NCI-H345 (cell line): ENCODE data around the gene KLHDC9.
"Not testable (repeated sequence)": the region's sequence is repeated elsewhere in the genome, so short reads cannot be mapped to it uniquely, and the experiment has no call there.

Source experiments
- DNase-seq: peaks from one replicate; lab custom pipeline; 2025; lab: John Stamatoyannopoulos, UW

Gene KLHDC9, protein sequence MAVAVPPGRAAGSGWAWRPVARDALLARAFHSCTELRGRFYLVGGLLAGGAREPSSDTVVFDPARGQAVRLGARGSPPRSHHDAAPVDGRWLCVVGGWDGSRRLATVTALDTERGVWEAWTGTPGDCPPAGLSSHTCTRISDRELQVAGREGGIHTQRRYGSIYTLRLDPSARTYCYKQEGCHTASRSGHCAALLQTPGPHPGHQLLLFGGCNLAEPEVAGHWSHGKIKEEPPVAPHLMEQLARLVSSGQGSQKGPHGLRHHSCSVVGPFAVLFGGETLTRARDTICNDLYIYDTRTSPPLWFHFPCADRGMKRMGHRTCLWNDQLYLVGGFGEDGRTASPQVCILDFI

DNA sequence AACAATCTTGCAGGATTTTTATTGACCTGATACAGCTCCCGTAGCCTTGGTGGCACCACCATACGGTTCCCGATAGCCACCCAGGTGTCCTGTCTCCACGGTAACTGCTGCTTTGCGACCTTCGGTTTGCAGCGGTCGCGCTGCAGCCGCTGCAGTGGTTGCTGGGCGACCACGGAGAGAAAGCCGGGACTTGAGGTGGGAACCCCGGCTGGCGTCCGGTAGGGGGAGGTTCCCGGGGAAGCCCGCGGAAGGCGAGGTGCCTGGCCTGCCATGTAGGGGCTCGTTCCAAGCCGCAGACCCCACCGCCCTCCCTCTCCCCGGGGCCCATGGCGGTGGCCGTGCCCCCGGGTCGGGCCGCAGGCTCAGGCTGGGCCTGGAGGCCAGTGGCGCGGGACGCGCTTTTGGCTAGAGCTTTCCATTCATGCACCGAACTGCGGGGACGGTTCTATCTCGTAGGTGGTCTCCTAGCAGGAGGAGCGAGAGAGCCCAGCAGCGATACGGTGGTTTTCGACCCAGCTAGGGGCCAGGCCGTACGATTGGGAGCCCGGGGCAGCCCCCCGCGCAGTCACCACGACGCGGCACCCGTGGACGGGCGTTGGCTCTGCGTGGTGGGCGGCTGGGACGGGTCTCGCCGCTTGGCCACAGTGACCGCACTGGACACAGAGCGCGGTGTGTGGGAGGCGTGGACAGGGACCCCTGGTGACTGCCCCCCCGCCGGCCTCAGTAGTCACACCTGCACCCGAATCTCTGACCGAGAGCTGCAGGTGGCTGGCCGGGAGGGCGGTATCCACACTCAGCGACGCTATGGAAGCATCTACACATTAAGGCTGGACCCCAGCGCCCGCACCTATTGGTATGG is at the start of gene KLHDC9:
KLHDC9 (plus strand) TSS at position 152 of the 859 bp plus-strand sequence; CDS start at position 327, 175 bp downstream.
- DNase-seq, result peak; percentile 93

DNA sequence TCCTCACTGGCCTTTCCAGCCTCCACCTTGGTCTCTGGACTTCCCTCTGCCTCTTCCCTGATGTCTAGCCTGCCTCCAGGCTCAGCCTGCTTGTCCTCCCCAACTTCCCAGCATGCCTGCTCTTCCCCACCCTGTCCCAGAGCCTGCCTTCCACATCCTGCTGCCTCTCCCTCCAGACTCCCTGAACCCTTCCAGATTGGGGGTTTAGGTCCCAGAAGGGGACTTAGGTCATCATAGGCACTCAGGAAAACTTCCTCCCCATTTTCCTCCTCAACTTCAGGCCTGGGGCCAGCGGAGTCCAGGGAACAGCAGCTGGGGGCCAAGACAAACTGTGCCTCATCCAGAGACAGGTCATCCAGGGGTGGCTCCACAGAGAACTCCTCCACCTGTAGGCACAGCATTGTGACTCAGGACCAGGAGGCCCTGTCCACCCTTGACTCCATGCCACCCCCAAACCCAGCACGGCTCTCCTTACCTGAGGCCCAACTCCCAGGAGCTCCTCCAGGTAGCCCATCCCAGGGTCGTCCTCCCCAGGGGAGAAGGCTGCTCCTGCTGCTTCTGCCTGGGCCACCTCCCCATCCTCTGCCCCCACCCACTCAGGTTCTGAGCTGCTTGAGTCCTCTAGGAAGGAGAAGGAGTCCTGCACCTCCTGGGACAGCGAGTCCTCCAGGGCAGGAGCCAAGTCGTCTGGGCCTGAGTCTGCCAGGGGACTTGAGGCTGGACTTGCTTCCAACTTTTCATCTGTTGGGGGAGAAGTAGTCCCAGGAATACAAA is 49.0 kb upstream of the KLHDC9 start:
- no peak for DNase-seq

DNA sequence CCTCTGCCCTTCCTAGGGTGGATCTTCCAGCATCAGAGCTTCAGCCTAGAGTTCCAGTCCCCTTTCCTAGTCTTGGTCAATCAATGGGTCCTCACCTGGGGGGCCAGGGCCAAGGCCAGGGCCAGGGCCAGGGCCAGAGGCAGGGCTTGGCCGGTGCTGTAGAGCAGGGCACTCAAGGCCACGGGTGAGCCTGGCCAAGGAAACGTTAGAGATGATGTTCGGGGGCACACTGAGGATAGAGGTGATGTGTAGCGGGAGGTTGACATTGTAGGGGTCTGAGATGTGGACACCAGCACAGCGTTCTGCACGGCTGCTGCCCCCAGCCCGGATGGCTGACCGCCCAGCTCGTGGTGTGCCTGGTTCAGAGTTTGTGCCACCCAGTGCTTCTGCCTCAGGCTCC is 46.9 kb upstream of the KLHDC9 start:
- no peak for DNase-seq

DNA sequence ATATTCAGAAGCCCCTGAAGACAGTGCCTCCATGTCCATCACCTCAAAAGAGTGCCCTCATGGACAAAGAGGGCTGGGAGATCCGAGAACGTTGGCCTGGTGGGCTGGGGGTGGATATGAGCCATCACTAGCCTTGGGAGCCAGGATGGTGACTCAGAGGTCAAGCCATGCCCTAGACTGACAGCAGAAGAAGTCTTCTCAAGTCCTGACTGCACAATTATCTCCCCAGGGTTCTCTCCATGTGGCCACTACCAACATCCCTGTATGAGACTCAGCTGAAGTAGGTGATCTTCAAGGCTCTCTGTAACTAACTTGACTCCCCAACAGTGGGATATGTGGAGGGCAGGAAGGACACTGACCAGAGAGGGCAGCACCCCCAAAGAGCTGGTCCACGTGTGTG is 45.3 kb upstream of the KLHDC9 start:
- DNase-seq, result no peak

DNA sequence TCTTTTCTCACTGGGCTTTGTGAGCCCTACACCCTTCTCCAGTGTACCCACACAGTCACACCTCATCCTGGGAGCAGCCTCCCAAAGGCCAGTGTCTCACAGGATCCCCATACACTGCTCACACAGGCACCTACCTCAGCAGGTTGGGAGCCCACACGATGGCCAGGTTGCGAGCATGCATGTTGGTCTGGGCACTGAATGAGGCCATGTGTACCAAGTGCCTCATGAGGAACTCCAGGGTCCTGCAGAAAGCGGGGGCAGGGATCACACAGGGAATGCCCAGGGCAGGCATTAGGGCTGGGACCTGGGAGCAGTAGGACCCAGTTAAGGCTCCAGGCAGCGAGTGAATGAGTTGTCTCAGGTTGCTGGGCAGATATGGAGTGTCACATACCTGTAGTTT is 43.9 kb upstream of the KLHDC9 start:
- no peak for DNase-seq

DNA sequence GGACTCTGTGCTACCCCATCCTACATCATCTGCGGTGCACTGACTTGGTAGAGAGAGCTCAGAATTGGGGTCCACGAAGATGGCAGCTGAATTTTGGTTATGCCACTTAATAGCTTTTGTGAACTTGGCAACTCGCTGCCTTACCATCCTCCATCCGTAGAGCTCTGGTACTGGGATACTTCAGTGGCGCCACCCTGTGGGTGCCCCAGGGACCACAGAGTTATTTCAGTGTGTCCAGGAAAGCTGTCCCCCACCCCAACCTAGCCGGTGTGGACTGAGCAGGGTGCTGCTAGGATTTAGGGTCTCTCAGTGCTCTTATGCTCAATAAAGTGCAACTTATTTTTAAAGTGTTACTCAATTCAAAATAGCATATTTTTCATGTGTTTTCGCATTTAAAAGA is 43.4 kb upstream of the KLHDC9 start:
- no peak for DNase-seq

DNA sequence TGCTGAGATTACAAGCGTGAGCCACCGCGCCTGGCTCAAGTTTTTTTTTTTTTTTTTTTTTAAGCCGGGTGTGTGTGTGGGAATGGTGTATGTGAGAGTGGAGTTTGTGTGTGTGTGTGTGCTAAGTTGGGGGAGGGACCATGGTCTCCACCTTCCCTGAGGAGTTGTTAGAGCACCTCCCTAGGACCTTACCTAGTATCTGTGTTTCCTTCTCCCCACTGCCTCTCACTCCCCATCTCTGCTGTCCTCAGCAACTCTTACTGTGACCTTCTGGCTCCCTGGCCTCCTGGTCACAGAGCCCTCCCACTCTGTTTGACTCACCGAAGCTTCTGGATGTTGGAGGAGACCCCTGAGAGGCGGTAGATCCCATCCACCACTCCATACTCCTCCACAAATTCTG is 38.9 kb upstream of the KLHDC9 start:
- no peak for DNase-seq

DNA sequence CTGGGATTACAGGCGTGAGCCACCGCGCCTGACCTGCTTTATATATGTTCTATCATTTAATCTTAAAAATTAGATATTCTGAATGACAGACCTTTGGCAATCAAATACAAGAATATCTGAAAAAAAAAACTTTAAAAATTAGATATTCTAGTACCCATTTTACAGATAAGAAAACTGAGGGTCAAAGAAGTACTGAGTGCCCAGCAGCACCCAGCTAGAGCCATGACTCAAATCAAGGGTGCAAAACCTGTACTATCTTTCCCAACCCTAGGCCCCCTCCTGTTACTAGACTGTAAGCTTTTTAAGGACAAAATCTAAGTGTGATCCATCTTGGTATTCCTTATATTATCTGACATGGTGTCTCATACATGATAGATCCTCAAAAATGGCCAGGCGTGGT is 36.7 kb upstream of the KLHDC9 start:
- DNase-seq, result no peak

DNA sequence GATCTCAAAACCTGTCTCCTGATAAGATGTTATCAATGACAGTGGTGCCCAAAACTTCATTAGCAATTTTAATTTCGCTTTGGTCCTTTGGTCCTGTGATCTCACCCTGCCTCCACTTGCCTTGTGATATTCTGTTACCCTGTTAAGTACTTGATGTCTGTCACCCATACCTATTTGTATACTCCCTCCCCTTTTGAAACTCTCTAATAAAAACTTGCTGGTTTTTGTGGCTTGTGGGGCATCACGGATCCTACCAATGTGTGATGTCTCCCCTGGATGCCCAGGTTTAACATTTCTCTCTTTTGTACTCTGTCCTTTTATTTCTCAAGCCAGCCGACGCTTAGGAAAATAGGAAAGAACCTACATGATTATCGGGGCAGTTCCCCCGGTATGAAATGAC is 34.2 kb upstream of the KLHDC9 start:
- not testable (repeated sequence) for DNase-seq

DNA sequence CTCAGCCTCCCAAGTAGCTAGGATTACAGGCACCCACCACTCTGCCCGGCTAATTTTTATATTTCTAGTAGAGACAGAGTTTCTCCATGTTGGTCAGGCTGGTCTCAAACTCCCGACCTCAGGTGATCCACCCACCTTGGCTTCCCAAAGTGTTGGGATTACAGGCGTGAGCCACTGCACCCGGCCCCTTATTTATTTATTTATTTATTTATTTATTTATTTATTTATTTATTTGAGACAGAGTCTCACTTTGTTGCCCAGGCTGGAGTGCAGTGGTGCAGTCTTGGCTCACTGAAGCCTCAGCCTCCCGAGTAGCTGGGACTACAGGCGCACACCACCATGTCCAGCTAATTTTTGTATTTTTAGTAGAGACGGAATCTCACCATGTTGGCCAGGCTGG is 32.5 kb upstream of the KLHDC9 start:
- not testable (repeated sequence) for DNase-seq

DNA sequence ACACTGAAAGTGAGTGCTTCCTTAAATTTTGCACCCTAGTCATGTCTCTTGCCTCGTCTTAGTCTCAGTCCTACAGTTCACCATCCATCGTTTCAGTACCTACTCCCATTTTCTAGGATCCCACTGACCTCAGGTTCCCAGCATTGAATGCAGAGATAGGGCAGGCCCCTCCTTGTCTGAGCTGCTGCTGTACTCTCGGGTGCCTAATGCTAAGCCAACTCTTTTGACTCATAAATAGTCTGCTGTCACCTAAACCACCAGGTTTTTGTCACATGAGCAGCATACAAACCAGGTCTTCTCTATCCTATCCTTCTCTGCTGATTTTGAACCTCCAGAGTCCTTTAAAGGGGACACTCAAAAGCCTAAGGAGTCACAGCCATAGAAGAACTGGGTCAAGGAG is 31.5 kb upstream of the KLHDC9 start:
- DNase-seq, result no peak

DNA sequence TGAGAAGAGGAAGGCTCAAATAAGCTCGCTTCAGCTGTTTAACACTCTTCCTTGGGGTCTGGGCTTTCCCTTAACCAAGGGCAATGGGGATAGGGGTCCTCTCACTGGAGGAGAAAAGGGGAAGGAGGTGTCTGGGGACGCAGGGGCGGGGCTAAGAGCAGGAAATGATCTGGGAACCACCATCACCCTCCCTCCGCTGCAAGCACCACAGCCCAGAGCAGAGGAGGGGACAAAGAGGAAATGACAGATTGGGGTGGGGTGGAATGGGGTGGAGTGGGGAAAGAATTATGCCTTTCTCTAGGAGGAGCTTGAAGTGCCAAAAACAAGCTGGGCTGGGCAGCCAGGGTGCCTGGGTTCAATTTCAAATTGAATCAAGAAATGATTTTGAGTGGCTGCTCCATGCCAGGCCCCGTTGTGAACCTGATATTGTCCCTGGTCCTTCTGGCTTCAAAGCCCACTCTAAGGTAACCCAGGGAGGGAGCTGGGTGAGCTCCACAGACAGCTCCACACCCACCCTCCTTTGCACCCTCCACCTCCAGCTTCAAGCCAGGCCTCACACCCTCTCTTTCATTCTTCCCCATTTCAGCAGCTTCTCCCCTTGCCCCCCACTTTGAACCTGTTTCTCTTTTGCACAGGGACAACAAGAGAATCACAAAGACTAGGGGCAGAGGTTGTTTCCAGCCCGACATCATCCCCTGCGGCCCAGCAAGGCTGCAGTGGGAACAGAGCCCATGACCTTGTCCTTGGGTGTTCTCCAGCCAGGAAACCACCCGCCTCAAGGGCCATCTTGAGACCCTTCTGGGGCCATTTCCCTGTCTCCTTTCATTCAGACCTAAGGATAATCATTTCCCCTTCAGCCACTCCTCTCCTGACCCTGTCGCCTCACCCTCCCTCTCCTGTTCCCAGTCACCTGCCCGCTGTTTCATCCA is 29.6 kb upstream of the KLHDC9 start:
- DNase-seq, result no peak

DNA sequence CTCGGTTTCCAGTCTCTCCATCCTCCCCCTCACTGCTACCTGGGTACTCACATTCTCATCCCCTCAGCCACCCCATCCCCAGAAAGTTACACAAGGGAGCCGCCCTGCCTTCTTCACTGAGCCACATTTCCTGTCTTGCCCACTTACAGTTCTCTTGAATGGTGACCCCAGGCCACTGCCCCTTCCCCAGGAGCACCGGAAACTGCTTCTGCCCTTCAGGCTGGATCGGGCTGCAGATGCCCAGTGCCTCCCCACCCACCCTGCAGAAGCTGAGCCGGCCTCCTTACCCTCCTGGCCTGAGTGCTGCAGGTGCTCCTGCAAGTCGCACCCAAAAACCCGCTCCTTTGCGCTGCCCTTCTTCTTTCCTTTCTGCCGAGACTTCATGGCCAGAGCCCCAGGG is 28.9 kb upstream of the KLHDC9 start:
- no peak for DNase-seq

DNA sequence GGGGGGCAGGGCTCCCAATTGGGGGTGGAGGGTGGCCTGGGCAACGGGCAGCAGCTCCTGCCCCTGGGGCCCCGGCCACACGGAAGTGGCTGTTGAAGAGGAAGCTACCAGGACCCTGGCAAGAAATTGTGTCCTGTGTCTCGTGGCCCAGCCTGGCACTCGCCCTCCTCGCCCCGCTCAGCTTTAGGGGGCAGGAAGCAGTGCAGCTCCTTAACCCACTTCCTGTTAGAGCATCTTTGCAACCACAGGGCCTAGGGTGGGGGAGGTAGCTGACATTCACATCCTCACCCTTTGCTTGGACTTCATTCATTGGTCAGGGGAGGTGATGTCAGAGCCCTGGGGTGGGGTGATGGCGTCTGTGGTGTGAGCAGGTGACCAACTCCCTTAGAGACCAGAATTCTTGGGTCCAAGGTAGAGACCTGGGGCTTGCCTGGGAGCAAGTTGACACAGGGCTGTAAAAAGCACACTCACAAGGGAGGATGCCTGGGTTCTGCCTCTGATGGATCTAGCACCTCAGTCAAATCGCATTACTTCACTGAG is 28.4 kb upstream of the KLHDC9 start, which contains the start of gene ARHGAP30:
ARHGAP30 (minus strand) TSS at position 161 of the 540 bp plus-strand sequence. CDS start 267 bp downstream, outside the sequence.
- no peak for DNase-seq

DNA sequence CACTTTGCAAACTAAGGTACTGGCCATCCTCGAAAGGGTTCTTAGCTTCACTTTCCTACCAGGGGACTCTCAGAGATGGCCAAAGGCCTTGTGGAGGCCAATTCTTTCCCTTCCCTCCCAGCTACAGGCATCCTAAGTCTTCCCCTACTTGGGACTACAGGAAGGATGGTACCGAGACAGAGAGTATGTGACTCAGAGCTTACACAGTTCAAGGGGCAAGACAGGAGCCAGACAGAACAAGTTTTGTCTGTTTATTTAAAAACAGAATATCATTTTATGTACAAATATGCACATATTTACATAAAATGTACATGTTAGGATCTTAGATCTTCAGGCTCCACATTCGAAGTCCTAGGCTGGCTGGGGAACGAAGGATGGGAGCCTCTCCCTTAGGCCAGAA is 27.4 kb upstream of the KLHDC9 start:
- DNase-seq, result no peak

DNA sequence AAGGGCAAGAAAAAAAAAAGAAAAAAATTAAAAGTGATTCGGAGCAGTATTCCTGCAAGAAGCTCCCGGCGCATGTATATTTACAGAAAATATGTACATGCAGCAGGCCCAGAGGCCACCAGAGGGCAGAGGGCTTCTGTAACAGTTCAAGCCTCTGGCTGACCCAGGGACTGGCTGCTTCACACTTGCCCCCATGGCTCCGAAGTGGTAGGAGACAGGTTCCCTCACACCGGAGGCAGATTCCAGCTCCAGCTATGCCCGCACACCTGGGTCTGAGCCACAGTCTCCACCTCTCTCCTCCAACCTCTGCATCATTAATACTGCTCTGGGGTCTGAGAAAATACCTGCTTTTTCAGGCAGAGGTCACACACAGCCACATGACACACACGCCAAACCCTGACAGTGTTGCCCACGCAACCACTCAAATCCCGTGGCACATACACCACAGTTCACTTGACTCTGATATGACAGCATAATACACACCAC is 26.2 kb upstream of the KLHDC9 start:
- peak; percentile 8 for DNase-seq

DNA sequence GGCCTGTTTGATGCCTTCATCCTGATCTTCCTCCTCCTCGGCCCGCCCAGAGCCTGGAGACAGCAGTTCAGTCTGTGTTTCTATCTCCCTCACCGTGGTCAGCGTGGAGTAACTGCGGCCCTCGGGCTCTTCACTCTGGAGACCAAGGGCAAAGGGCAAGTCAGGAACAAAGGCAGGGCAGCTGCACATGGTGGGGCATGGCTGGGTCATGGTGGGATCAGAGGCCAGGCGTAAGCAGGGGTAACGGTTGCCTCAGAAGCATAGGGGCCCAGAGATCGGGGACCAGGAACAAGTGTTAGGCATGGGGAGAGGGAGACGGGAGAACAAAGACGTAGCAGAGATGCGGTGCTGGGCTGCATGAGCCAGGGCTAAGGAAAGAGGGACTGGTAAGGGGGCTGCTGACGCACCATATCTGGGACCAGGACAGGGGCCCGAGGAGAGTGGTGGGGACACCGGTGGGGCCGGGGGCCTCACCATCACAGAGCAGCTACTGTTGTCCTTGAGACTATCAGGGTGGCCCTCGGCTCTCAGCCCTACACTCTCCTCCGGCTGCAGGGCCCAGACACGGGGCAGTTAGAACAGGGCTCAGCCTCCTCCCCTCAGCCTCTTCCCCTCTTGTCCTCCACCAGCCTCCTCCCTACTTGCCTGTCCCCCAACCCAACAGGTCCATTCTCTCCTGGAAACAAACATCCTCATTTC is 25.3 kb upstream of the KLHDC9 start:
- no peak for DNase-seq

DNA sequence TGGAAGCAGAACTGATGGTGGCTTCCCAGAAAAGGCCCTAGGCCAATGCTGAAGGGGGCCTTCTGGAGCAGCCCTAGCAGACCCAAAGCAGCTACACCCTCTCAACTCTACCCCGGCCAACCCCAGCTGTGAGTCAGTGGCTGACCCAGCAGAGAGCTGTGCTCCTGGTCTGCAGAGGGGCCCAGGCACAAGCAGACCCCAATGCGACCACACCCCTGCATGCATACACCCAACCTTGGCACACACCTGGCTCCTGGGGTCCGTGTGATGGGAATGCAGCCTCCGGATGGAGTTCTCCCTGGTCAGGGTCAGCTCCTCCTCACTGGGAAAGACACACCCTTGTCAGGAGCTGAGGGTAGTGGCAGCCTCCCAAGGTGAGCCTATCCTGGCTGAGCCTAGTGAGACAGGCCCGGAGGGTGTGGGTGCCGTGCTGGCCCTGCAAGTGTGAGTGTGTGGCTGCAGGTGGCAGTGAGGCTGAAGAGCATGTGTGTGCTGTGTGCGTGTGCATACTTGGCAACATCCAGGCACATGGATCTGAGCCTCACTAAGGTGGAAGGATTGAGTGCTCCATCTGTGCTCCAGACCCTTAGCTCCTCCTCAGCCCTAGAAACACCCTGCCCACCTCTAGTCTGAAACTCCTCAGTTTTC is 24.6 kb upstream of the KLHDC9 start:
- DNase-seq, result no peak

DNA sequence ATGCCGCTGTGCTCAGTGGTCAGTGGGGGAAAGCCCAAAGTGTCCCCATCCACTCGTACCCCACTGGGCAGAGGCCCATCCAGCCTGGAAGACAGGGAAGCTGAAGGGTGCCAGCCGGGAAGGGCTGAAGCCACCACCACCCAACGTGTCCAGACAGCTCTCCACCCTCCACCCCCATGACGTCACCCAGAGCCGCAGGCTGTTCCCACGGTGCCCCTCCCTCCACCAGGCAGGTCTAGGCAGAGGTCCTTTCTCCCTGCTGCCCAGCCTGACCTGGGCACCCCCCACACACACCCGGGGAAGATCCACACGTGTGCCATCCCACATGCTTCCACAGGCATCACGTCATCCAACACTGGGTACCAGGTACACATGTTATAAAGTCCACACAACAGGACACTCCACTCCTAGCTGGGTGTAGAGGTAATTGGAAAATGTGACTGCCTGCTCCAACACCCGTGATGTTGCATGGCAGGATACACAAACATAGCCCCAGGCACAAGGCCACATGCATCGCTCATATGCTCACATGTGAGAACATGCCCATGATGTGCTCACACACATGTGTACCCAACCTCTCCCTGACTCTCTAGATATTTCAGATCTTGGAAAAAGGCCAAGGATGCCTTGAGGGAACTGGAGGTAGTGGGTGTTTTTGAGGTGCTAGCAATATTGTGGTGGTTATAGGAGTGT is 23.3 kb upstream of the KLHDC9 start:
- DNase-seq, result peak; percentile 18
